HL-60 (cell line): ENCODE results near the gene BEST1.

ENCODE experiments used
- DNase-seq, 2 experiments: peaks; one replicate each; pipeline ENCODE4 v3.0.0-alpha.2; 2010 to 2020; ENCODE audit warnings: low read depth in 1 of 2, low spot score in 1 of 2
- H3K27ac ChIP-seq: fragments of 250-450 bp; sonication (Bioruptor Pico); replicated peaks from 2 replicates; pipeline ENCODE4 v1.5.1; 2020; ENCODE audit warnings: mild to moderate bottlenecking, moderate library complexity
- H3K27me3 ChIP-seq: fragments of 250-450 bp; sonication (Bioruptor Pico); 2 replicates; pipeline ENCODE4 v1.5.1; 2021; ENCODE audit warnings: mild to moderate bottlenecking, moderate library complexity; ENCODE audit not compliant: insufficient read depth, poor library complexity, severe bottlenecking
- H3K4me3 ChIP-seq: replicated peaks from 2 replicates; pipeline ENCODE4 v1.5.1; 2011; ENCODE audit warnings: mild to moderate bottlenecking, control low read depth, low read length; ENCODE audit not compliant: insufficient read depth
- GABPA ChIP-seq: IDR thresholded peaks from 2 replicates; pipeline ENCODE4 v1.6.1; 2012; ENCODE audit warnings: low read depth
- POLR2AphosphoS5 ChIP-seq: IDR thresholded peaks from 2 replicates; pipeline ENCODE4 v1.6.1; 2012; ENCODE audit warnings: low read depth
- SPI1 ChIP-seq: IDR thresholded peaks from 2 replicates; pipeline ENCODE4 v1.6.1; 2012; ENCODE audit warnings: low read depth, mild to moderate bottlenecking, borderline replicate concordance
- TF ChIP-seq, protein P1 (sequence below): IDR thresholded peaks from 2 replicates; pipeline ENCODE4 v1.6.1; 2012; ENCODE audit warnings: low read depth; ENCODE audit not compliant: insufficient replicate concordance
- TF ChIP-seq, protein P2 (sequence below): IDR thresholded peaks from one replicate; pipeline ENCODE4 v1.5.1; 2011; ENCODE audit warnings: low read length, control low read depth, inconsistent platforms; ENCODE audit not compliant: insufficient read depth

Gene BEST1

DNA sequence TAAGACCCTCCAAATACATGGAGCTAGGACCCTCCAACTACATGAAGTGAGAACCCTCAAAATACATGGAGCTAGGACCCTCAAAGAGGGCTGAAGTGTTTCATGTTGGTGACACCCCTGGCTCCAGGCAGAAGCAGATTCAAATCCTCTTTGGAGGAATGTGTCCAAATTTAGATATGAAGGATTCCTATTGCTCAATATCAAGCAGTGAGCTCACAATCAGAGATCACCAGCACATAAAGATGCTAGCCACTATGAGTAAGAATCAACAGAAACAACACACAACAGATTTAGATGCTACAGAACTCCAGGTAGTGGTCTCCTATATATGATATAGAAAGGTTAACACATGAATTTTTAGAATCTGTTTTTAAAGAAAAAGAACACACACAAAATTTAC lies 21.5 kb upstream of the BEST1 start:
- DNase-seq, result no peak
- no peak overlapping the region for H3K27ac ChIP-seq
- TF ChIP-seq SPI1, result no peak
- no peak for TF ChIP-seq GABPA
- TF ChIP-seq, protein P1, sequence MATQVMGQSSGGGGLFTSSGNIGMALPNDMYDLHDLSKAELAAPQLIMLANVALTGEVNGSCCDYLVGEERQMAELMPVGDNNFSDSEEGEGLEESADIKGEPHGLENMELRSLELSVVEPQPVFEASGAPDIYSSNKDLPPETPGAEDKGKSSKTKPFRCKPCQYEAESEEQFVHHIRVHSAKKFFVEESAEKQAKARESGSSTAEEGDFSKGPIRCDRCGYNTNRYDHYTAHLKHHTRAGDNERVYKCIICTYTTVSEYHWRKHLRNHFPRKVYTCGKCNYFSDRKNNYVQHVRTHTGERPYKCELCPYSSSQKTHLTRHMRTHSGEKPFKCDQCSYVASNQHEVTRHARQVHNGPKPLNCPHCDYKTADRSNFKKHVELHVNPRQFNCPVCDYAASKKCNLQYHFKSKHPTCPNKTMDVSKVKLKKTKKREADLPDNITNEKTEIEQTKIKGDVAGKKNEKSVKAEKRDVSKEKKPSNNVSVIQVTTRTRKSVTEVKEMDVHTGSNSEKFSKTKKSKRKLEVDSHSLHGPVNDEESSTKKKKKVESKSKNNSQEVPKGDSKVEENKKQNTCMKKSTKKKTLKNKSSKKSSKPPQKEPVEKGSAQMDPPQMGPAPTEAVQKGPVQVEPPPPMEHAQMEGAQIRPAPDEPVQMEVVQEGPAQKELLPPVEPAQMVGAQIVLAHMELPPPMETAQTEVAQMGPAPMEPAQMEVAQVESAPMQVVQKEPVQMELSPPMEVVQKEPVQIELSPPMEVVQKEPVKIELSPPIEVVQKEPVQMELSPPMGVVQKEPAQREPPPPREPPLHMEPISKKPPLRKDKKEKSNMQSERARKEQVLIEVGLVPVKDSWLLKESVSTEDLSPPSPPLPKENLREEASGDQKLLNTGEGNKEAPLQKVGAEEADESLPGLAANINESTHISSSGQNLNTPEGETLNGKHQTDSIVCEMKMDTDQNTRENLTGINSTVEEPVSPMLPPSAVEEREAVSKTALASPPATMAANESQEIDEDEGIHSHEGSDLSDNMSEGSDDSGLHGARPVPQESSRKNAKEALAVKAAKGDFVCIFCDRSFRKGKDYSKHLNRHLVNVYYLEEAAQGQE, result no peak
- TF ChIP-seq POLR2AphosphoS5, result no peak
- TF ChIP-seq, protein P2, sequence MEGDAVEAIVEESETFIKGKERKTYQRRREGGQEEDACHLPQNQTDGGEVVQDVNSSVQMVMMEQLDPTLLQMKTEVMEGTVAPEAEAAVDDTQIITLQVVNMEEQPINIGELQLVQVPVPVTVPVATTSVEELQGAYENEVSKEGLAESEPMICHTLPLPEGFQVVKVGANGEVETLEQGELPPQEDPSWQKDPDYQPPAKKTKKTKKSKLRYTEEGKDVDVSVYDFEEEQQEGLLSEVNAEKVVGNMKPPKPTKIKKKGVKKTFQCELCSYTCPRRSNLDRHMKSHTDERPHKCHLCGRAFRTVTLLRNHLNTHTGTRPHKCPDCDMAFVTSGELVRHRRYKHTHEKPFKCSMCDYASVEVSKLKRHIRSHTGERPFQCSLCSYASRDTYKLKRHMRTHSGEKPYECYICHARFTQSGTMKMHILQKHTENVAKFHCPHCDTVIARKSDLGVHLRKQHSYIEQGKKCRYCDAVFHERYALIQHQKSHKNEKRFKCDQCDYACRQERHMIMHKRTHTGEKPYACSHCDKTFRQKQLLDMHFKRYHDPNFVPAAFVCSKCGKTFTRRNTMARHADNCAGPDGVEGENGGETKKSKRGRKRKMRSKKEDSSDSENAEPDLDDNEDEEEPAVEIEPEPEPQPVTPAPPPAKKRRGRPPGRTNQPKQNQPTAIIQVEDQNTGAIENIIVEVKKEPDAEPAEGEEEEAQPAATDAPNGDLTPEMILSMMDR, result no peak
- peaks cover 4% of the 10 kb centered on the region for H3K27me3 ChIP-seq
- no peak overlapping the region for H3K4me3 ChIP-seq

DNA sequence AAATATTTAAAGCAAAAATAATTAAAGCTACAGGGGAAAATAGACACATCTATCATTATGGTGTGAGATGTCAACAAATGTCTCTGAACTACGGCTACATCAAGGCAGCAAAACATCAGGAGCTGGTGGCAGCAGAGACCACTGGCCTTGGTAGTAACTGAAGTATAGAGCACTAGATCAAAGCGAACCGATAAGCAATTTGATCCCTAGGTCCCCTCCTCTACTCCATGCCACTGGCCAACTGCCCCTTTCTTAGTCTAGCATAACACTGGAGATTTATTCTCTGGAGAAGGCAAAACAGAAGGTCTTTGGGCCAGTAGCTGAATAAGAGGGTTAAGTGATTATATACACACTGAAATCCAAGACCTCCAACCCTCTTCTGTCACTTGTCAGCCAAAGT lies 19.2 kb upstream of the BEST1 start:
- TF ChIP-seq, protein P2, result no peak
- TF ChIP-seq GABPA (no peak), SPI1 (no peak), POLR2AphosphoS5 (no peak)
- TF ChIP-seq, protein P1, result no peak
- no peak for DNase-seq
- Histone ChIP-seq H3K27me3 (peaks cover 4% of the 10 kb centered on the region), H3K4me3 (no peak overlapping the region), H3K27ac (no peak overlapping the region)

DNA sequence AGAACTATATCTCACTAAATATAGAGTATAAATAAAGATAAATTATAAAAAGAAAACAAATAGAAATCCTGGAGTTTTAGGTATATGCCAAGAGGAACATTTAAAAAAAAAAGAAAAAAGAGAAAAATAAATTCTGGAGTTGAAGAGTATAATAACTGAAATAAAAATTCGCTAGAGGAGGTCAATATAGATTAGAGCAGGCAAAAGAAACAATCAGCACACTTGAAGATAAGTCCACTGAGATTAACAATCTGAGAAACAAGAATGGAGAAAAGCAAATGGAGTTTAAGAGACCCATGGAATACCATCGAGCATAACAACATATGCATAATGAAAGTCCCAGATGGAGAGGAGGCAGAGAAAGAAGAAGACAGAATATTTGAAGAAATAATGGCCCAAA lies 14.3 kb upstream of the BEST1 start:
- TF ChIP-seq, protein P1, result no peak
- no peak overlapping the region for H3K27ac ChIP-seq
- DNase-seq, result no peak
- H3K4me3 ChIP-seq, result no peak overlapping the region
- H3K27me3 ChIP-seq, result peaks cover 4% of the 10 kb centered on the region

DNA sequence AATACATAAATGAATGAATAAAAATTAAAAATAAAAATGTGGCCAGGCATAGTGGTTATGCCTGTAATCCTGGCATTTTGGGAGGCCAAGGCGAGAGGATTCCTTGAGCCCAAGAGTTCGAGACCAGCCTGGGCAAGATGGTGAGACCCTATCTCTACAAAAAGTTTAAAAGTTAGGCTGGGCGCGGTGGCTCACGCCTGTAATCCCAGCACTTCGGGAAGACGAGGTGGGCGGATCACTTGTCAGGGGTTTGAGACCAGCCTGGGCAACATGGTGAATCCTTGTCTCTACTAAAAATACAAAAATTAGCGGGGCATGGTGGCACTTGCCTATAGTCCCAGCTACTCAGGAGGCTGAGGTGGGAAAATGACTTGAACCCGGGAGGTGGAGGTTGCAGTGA lies 9.7 kb upstream of the BEST1 start:
- no peaks in the 10 kb centered on the region for H3K27me3 ChIP-seq
- no peak for TF ChIP-seq GABPA
- no peak overlapping the region for H3K4me3 ChIP-seq
- H3K27ac ChIP-seq, result no peak overlapping the region
- DNase-seq, result no peak
